Stimulated activated CD8-positive, alpha-beta memory T cell treated with anti-CD3 and anti-CD28 coated beads, Interleukin-4, amount 100 ng/mL, for 48 hours (primary cell): ENCODE measurements around the gene SLC17A5.
A peak's percentile ranks its signal among the peaks of the same experiment; 100 is the strongest.
"Not testable (repeated sequence)": the region's sequence is repeated elsewhere in the genome, so short reads cannot be mapped to it uniquely, and the experiment has no call there.

Experiments
- DNase-seq: peaks from one replicate; pipeline ENCODE4 v3.0.0-alpha.2; 2020

Gene SLC17A5

DNA sequence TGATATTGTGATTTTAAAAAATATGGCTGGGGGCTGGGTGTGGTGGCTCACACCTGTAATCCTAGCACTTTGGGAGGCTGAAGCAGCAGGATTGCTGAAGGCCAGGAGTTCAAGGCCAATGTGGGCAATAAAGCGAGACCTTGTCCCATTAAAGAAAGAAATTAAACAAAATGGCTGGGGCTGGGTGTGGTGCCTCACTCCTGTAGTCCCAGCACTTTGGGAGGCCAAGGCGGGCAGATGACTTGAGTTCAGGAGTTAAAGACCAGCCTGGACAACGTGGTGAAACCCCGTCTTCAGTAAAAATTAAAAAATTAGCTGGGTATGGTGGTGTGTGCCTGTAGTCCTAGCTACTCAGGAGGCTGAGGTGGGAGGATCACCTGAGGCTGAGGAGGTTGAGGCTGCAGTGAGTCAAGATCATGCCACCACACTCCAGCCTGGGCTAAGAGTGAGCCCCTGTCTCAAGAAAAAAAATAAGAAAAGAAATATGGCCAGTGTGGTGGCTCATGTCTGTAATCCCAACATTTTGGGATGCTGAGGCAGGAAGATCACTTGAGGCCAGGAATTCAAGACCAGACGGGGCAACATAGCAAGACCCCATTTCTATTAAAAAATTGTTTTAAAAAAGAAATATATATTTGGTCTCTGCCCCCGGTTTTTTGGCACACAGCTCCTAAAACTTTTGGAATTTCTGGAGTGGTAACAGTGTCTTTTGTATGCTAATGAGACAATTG is 39.8 kb downstream of the SLC17A5 start:
- no peak for DNase-seq

GRCh38 chr6:73612611-73613010 is 41.2 kb downstream of the SLC17A5 start:
- no peak for DNase-seq

- DNase-seq = no peak
Measured at GRCh38 chr6:73610444-73611275, 43.1 kb downstream of the SLC17A5 start.

- DNase-seq = no peak
Measured at GRCh38 chr6:73608761-73609160, 45.0 kb downstream of the SLC17A5 start.

DNA sequence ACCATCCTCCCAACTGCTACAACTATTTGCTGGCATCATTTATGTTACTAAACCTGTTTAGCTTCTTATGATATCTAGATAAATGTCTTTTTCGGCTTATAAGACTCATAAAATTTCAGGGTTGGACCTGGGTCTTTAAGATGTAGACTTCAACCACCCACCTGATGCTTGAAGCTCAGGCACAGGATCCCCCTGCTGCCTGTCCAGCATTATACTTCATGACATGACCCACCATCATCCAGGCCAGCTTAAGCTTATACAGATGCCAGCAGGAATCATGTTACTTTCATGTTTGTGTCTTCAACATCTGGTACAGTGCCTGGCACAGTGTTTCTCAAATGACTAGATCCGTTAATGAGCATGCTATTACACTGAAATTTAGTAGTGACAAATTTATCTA is 47.4 kb downstream of the SLC17A5 start:
- no peak for DNase-seq

- DNase-seq = no peak
Measured at GRCh38 chr6:73604461-73604860, 49.3 kb downstream of the SLC17A5 start.

GRCh38 chr6:73604020-73604419 is 49.8 kb downstream of the SLC17A5 start:
- no peak for DNase-seq

- no peak for DNase-seq
Measured at GRCh38 chr6:73586416-73586974, 67.3 kb downstream of the SLC17A5 start.

GRCh38 chr6:73585566-73586415 is 68.0 kb downstream of the SLC17A5 start:
- DNase-seq = peak; percentile 36

DNA sequence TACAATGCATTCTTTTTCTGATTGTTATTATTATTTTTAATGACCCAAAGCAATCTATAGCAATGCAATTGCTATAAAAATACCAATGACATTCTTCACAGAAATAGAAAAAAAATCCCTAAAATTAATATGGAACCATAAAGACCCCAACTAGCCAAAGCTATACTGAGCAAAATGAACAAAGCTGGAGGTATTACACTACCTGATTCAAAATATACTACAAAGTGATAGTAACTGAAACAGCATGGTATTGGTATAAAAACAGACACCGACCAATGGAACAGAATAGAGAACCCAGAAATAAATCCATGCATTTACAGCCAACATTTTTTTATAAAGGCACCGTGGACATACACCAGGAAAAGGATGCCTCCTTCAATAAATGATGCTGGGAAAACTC is 72.5 kb downstream of the SLC17A5 start:
- no peak for DNase-seq

DNA sequence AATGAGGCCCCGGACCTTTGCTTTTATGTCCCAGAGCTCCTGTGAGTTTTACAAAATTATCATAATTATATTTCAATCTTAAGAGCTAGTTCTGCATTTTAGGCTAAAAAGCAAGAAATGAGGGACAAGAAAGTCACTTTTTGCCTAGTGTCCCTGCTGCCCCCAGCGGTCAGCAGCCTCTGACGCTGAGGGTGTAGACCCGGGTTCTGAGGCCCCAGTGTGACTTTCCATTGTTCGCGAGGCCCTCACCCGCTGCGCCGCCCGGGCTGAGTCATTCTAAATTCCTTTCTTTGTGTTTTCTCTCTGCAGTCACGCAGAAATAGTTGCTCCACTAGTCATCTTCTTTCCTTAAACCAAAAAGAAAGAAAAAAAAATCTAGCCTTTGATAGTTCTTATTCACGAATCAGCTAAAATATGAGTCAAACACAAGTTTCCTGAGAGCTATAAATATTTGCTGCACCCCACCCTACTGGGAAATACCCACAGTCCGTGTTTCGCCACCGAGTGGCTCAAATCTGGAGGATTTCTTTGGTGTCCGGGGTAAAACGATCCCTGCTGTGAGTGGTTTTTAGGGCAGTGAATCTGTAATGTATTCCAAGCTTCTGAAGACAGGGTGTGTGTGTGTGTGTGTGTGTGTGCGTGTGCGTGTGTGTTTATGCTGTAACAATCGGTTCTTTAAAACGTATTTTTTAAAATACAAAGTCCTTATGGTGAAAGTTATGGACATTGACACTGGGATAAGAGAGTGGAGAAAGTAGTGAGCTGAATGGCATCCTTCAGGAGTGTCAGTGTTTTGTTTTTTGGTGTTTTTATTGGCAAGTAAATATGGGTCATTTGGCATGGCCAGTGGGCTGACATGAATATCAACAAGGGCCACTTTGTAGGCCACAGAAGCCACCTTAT is 73.3 kb downstream of the SLC17A5 start:
- peak; percentile 83 for DNase-seq

DNA sequence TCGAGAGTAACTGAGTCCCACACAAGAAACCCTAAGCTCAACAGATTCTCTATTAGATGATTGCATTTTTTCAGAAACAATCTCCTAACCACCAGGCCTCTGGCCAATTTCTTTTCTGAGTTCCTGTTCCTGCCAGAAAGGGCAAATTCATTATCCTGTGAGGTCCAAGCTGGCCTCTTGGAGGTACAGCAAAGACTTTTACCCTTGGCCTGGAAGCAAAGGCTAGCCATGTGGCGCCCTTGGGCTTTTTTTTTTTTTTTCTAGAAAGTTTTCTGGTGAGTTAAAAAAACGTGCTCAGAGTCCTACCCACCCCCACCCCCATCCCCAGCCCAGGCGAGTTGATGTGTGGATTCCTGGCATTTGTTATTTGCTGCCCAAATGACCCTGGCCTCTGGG is 73.9 kb downstream of the SLC17A5 start:
- DNase-seq = no peak

GRCh38 chr6:73579389-73579788 is 74.4 kb downstream of the SLC17A5 start:
- DNase-seq = no peak

DNA sequence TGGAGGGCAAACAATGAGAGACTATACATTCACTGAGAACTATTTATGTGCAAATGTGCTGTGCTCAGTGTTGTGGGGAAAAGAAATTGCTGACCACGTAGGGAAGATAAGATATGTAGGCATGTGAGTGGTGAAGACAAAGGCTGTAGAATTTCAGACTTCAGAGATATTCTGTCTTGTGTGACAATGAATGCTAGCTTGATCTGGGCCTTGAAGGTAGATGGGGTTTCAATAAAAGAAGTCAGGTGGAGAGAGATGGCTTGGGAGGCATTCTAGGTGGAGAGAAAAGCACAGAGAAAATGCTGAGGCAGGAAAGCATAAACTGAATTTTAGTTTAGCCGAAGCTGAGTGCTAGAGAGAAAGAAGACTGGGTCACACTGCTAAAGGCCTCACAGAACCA is 76.1 kb downstream of the SLC17A5 start:
- DNase-seq = no peak

- not testable (repeated sequence) for DNase-seq
Measured at GRCh38 chr6:73572531-73572930, 81.3 kb downstream of the SLC17A5 start.

DNA sequence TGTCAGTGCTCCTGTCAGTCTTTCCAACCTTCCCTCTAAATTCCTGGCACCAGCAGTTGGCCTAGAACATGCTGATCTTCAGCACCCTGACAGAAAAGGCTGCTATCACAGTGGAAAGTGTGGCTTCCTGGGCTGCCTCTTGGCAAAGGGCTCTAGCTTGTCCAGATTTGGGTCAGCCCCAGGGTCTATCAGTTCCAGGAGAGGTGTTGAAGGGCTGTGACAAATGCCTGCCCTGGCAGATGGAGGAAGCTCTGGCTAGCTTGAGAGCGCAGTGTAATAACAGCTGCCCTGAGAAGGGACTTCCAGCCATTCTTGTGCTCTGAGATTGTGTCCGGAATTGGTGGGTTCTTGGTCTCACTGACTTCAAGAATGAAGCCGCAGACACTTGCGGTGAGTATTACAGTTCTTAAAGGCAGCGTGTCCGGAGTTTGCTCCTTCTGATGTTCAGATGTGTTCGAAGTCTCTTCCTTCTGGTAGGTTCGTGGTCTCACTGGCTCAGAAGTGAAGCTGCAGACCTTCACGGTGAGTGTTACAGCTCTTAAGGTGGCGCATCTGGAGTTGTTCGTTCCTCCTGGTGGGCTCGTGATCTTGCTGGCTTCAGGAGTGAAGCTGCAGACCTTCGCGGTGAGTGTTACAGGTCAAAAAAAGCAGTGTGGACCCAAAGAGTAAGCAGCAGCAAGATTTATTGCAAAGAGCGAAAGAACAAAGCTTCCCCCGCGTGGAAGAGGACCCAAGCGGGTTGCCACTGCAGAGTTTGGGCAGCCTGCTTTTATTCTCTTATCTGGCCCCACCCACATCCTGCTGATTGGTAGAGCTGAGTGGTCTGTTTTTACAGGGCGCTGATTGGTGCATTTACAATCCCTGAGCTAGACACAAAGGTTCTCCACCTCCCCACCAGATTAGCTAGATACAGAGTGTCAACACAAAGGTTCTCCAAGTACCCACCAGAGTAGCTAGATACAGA is 82.3 kb downstream of the SLC17A5 start:
- DNase-seq = not testable (repeated sequence)

GRCh38 chr6:73569121-73569520 is 84.7 kb downstream of the SLC17A5 start:
- no peak for DNase-seq

DNA sequence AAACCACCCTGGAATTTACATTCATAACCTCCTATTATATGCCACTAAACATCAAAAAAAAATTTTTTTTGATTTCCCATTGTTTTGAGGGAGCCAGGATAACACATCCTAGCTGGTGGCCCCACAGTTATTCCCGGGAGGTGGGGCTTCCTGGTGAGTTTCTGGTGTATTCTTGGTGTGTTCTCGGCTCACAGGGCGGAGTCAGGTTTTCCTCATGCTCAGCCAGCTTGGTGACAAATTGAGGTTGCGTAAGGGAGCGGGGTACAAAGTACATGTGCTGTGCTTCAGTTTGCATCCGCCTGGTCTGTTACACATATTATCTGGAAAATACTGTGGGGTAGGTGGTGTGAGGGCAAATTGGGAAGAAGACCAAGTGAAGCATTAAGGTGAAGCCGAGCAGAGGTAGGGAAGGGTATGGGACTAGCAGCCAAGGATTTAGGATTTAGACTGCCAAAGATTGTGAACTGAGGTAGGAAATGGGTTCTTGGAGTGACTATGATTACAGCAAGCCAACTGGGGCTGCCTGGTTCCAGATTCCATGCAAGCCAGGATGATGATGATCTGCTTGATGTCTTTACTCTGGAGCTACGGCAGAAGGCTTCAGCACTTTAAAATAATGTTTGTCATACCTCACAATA is 86.7 kb downstream of the SLC17A5 start:
- DNase-seq = no peak

DNA sequence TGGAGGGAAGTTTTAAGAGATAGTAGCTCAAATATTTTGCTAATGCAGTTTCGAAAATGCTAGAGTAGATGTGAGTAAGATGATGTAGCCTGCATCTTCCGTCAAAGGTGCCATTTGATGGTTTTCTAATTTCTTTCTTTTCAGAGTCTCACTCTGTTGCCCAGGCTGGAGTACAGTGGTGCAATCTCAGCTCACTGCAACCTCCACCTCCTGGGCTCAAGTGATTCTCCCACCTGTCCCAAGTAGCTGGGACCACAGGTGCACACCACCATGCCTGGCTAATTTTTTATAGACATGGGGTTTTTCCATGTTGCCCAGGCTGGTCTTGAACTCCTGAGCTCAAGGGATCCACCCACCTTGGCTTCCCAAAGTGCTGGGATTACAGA is 87.3 kb downstream of the SLC17A5 start:
- not testable (repeated sequence) for DNase-seq
